GM20431 (cell line): ENCODE measurements around the gene SETDB2.
"Not testable (repeated sequence)": the region's sequence is repeated elsewhere in the genome, so short reads cannot be mapped to it uniquely, and the experiment has no call there.

Experiments used
- in situ Hi-C: fragments of 300-500 bp; cut with MseI, MboI; formaldehyde crosslinking; loops from one replicate; pipeline ENCODE4 v1.15.0; 2020; ENCODE audit warnings: low sequenced_read_pairs; ENCODE audit not compliant: unreplicated experiment

SETDB2 gene

DNA sequence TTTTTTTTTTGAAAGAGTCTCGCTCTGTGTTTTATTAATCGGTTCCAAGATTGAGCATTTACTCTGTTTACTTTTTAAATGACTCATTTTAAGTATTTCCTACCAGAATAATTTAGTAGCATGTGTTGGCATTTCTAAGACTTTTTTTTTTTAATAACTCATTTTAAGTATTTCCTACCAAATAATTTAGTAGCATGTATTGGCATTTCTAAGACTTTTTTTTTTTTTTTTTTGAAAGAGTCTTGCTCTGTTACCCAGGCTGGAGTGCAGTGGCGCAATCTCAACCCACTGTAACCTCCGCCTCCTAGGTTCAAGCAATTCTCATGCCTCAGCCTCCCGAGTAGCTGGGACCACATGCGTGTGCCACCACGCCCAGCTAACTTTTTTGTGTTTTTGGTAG is 13.1 kb downstream of the SETDB2 start:
- in situ Hi-C loops, result no loop called here

DNA sequence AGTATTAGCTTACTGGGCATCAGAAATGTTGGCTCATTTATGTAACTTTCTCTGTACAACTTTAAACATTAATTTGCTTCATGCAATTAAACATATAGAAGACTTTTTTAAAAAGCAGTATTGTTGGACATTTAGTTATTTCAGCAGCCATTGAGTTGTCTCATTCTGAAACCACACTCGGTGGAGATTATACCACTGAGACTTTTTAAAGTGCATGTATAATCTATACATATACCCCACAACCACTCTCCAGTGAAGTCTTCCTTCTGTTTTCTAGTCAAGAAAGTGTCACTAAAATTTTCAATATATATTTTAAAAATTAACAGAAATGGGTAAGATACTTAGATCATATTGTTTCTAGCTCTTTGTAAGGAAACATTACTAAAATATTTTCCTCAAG is 15.5 kb downstream of the SETDB2 start:
- in situ Hi-C loops, result no loop called here

DNA sequence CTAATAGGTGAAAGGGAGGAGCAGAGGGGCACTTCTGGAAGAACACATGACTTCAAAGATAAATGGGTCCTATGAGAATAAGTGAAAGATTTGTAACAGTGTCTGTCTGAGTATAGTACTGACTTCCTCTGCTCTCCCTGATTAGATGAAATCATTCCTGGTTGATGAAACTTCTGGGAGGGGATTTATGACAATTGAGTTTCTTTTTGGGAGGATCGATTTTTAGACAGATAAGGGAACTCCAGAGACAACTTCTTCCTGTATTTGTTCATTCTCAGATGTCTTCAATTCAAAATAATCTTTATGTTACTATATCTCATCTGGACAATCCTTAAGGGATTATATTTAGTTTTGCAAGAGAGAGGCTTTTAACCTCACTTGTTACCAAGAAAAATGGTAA is 20.0 kb downstream of the SETDB2 start:
- in situ Hi-C loops, result no loop called here

DNA sequence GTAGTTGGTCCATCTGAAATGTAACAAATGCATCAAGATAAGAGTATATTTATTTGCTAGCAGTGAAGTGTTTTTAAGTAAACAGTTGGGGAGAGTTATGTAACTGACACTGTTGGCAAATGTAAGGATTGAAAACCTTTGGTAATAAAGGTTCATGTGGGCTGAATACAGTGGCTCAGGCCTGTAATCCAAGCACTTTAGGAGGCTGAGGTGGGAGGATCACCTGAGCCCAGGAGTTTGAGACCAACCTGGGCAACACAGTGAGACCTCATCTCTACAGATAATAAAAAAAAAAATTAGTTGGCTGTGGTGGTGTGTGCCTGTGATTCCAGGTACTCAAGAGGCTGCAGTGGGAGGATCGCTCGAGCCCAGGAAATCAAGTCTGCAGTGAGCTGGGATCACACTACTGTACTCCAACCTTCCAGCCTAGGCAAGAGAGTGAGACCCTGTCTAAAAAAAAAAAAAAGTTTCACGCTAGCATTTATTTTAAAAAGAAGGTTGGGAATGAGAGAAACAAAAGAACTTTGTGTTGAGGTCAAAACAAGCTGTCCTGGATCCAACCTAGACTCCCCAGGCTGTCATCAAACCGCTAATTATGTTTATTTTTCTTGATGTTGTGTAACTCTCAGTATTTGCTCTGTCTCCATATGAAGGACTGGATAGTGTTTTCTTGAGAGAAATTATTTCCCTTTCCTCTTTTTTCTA is 20.7 kb downstream of the SETDB2 start:
- in situ Hi-C loops, result no loop called here

DNA sequence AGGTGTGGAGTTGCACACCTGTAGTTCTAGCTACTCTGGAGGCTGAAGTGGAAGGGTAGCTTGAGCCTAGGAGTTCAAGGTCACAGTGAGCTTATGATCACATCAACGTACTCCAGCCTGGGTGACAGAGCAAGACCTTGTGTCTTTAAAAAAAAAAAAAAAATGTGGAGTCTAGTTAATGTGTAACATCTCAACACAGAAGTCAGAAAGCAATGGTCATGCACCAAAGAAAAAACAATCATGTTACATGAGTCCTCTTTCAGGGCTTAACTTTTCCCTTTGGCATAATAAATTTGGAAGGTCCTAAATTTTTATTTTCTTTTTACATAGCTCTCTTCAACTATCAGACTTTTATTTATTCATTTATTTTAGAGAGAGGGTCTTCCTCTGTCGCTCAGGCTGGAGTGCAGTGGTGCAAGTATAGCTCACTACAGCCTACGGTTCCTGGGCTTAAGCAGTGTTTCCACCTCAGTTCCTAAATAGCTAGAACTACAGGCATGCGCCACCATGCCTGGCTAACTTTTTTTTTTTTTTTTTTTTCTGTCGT is 22.3 kb downstream of the SETDB2 start:
- in situ Hi-C loops, result no loop called here

- in situ Hi-C loops, result no loop called here
Measured at GRCh38 chr13:49472186-49472585, 28.1 kb downstream of the SETDB2 start.

DNA sequence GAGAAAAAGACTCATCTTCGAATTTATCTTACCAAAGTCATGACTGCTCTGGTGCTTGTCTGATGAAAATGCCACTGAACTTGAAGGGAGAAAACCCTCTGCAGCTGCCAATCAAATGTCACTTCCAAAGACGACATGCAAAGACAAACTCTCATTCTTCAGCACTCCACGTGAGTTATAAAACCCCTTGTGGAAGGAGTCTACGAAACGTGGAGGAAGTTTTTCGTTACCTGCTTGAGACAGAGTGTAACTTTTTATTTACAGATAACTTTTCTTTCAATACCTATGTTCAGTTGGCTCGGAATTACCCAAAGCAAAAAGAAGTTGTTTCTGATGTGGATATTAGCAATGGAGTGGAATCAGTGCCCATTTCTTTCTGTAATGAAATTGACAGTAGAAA is 32.5 kb downstream of the SETDB2 start:
- in situ Hi-C loops, result no loop called here

- in situ Hi-C loops, result no loop called here
Measured at GRCh38 chr13:49481788-49482187, 37.7 kb downstream of the SETDB2 start.

- in situ Hi-C loops, result no loop called here
Measured at GRCh38 chr13:49488563-49488962, 44.5 kb downstream of the SETDB2 start.

DNA sequence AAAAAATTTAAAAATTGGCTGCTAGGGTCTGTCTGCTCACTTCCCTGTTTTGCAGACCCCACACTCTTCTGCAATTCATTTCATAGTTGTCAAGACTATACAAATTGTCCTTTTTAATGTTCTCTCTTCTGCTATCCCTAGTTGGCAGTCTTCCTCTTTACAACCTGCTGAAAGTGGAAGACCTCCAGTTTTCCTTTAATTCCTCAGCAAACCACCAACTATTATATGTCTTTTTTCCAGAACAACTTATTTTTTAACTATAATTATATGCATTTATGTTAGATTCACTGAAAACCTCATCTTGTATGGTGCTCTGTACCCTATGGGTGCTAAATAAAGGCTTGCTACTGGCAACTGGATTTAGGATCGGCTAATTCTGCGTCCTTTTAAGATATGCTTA is 50.6 kb downstream of the SETDB2 start:
- in situ Hi-C loops, result no loop called here

DNA sequence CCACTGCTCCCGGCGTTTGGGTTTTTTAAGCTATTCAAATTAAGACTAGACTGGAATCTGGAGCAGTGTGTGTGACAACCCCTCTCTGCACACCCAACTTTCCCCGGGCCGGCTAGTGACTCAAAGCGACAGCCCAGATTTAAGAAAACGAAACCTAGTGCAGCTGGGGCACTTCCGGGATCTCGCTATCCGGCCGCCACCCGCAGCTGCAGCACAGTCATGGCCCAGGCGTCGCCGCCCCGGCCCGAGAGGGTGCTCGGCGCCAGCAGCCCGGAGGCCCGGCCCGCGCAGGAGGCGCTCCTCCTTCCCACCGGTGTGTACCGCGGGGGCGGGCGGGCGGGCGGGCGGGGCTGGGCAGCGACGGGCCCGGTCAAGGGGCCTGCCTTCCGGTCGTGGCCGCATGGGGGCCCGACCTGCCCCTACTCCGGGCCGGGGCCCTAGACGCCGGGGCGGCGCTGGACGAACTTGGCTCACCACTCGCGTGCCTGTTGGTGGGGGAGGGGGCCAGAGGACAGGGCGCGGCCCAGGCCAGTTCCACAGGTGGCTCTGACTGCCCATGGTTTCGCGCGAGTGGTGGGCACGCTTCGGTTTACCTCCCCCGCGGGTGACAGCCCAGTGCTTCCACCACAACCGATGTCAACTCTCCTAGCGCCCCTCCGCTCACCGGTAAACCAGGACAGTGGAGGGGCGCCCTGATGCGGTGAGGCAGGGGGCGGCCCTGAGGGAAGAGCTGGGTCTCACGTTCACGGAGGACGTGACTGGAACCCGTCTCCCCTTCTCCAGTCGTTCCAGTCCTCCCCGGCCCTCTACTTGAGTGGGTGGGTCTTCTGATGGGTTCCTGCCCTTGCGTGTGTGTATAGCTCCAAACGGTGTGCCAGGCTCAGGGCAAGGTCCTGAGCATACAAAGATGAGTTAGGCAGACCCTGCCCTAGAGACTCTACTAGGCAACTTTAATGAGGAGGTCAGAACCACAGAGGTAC is 52.0 kb downstream of the SETDB2 start, which contains the start of gene PHF11:
PHF11 (plus strand) TSS at position 171 of the 980 bp plus-strand sequence; CDS start at position 220, 49 bp downstream.
- in situ Hi-C loops, result no loop called here

GRCh38 chr13:49496837-49497236 is 52.8 kb downstream of the SETDB2 start:
- in situ Hi-C loops, result not testable (repeated sequence)

- in situ Hi-C loops, result no loop called here
Measured at GRCh38 chr13:49497272-49497671, 53.2 kb downstream of the SETDB2 start.

GRCh38 chr13:49498206-49498605 is 54.1 kb downstream of the SETDB2 start:
- in situ Hi-C loops, result no loop called here

GRCh38 chr13:49499889-49500660 is 56.0 kb downstream of the SETDB2 start:
- in situ Hi-C loops, result no loop called here

DNA sequence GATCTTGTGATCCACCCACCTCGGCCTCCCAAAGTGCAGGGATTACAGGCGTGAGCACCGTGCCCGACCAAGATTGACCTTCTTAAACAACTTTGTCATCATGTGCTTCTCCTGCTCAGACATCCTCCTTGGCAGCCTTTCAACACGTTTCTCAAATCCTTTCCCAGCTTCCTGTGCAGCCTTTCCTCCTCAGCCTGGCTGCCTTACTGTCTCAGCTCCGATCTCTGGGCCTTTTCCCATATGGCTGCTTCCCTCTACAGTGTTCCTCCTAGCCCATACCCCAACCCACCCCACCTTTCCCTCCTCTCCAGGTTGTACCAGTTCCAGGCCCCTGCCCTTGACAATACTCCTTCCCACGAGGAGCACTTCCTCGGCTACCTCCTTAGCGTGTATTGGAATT is 58.9 kb downstream of the SETDB2 start:
- in situ Hi-C loops, result no loop called here

- in situ Hi-C loops, result no loop called here
Measured at GRCh38 chr13:49503951-49504350, 59.9 kb downstream of the SETDB2 start.

DNA sequence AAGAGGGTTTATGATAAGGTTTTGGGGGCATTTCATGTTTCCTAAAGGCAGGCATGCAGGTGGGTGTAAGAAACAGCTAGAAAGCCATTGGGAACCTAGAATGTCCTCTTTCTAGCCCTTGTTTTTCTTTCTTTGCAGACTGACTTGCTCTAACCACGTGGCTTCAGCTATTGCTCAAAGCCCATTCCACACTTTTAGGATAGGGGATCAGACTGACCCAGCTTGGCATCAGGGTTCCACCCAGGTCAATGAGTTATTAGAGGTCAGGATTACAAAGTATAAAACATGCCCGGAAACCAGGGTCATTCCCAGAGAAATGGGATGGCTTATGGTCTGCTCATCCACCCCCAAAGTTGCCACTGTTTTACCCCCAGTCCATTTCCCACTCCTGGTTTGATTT is 68.5 kb downstream of the SETDB2 start:
- in situ Hi-C loops, result no loop called here

- in situ Hi-C loops, result no loop called here
Measured at GRCh38 chr13:49516467-49516866, 72.4 kb downstream of the SETDB2 start.

DNA sequence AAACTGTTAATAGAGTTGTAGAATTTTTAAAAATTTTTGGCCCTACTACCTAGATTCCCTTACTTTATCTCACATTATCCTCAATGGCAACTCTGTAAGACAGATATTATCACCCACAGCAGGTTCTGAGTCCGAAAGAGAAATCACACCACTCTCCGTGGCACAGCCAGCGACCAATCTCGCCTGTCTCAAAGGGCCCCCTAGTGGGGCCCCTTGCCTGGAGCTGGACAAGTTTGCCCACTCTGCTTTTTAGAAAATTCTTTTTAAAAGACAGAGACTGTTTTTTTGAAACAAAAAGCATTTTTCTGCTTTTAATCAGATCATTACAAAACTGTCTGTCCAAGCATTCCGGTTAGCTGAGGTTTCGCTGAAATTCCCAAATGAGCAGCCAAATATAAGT is 73.4 kb downstream of the SETDB2 start:
- in situ Hi-C loops, result no loop called here
